ENCODE data around the gene GPR12.

Gene GPR12

GRCh38 chr13:26707122-26708006 lies 53.2 kb downstream of the GPR12 start:
- Histone ChIP-seq H3K27ac (ENCODE audit: low read depth, low read length) (no peak overlapping the region), H2BK5ac (ENCODE audit: low read length) (no peak overlapping the region), H3K79me2 (ENCODE audit: control insufficient read depth, insufficient read depth, low read length) (no peaks in the 10 kb centered on the region), H3K36me3 (ENCODE audit: control insufficient read depth, insufficient read depth, low read length) (no peaks in the 10 kb centered on the region), H3K9ac (ENCODE audit: low read length) (no peak overlapping the region), H4K8ac (ENCODE audit: low read depth, low read length) (no peak overlapping the region), H3K4me3 (ENCODE audit: low read length) (no peak overlapping the region), H3K4ac (ENCODE audit: low read depth, low read length) (no peak overlapping the region), H3K18ac (ENCODE audit: low read length) (no peak overlapping the region), H2BK15ac (replicated peaks; ENCODE audit: low read depth) (no peak overlapping the region), H3K27me3 (ENCODE audit: insufficient read depth, low read length, poor library complexity) (no peaks in the 10 kb centered on the region), H3K4me2 (ENCODE audit: low read length) (no peak overlapping the region), H2BK120ac (ENCODE audit: low read depth, low read length) (no peak overlapping the region), H3K4me1 (ENCODE audit: control insufficient read depth, low read depth, low read length) (no peaks in the 10 kb centered on the region), H3K79me1 (ENCODE audit: low read length) (no peaks in the 10 kb centered on the region), H4K5ac (ENCODE audit: low read length) (no peak overlapping the region), H3K23ac (ENCODE audit: low read length) (no peak overlapping the region), H2AK5ac (ENCODE audit: low read length) (no peak overlapping the region), H3K56ac (ENCODE audit: low read length) (no peak overlapping the region)
- no CpG with 5 or more reads among the region's 13 CpGs for WGBS (ENCODE audit: extremely low coverage, insufficient coverage, low lambda C conversion rate)
- peak; percentile 82 for DNase-seq

- H2BK120ac ChIP-seq (ENCODE audit: low read depth, low read length) = no peak overlapping the region
- no peaks in the 10 kb centered on the region for H3K36me3 ChIP-seq (ENCODE audit: control insufficient read depth, insufficient read depth, low read length)
- H2AK5ac ChIP-seq (ENCODE audit: low read length) = no peak overlapping the region
- no peak overlapping the region for H3K27ac ChIP-seq (ENCODE audit: low read depth, low read length)
- no peak overlapping the region for H3K4ac ChIP-seq (ENCODE audit: low read depth, low read length)
- H3K9ac ChIP-seq (ENCODE audit: low read length) = no peak overlapping the region
- no peak overlapping the region for H3K4me2 ChIP-seq (ENCODE audit: low read length)
- H3K18ac ChIP-seq (ENCODE audit: low read length) = no peak overlapping the region
- no peak overlapping the region for H3K56ac ChIP-seq (ENCODE audit: low read length)
- no peaks in the 10 kb centered on the region for H3K79me2 ChIP-seq (ENCODE audit: control insufficient read depth, insufficient read depth, low read length)
- no peak overlapping the region for H3K4me3 ChIP-seq (ENCODE audit: low read length)
- no peaks in the 10 kb centered on the region for H3K79me1 ChIP-seq (ENCODE audit: low read length)
- H3K23ac ChIP-seq (ENCODE audit: low read length) = no peak overlapping the region
- WGBS (ENCODE audit: extremely low coverage, insufficient coverage, low lambda C conversion rate) = no CpG with 5 or more reads among the region's 7 CpGs
- H4K5ac ChIP-seq (ENCODE audit: low read length) = no peak overlapping the region
- no peak overlapping the region for H2BK15ac ChIP-seq (replicated peaks; ENCODE audit: low read depth)
- no peak for DNase-seq
- H2BK5ac ChIP-seq (ENCODE audit: low read length) = no peak overlapping the region
- no peaks in the 10 kb centered on the region for H3K4me1 ChIP-seq (ENCODE audit: control insufficient read depth, low read depth, low read length)
- no peak overlapping the region for H4K8ac ChIP-seq (ENCODE audit: low read depth, low read length)
- no peaks in the 10 kb centered on the region for H3K27me3 ChIP-seq (ENCODE audit: insufficient read depth, low read length, poor library complexity)
Observed at GRCh38 chr13:26706381-26706780, 54.2 kb downstream of the GPR12 start.

GRCh38 chr13:26705536-26705935 lies 55.0 kb downstream of the GPR12 start:
- H2BK120ac ChIP-seq (ENCODE audit: low read depth, low read length) = no peak overlapping the region
- H3K4me2 ChIP-seq (ENCODE audit: low read length) = no peak overlapping the region
- no peak overlapping the region for H4K8ac ChIP-seq (ENCODE audit: low read depth, low read length)
- H3K9ac ChIP-seq (ENCODE audit: low read length) = no peak overlapping the region
- H2BK15ac ChIP-seq (replicated peaks; ENCODE audit: low read depth) = no peak overlapping the region
- H3K79me1 ChIP-seq (ENCODE audit: low read length) = no peaks in the 10 kb centered on the region
- no peak overlapping the region for H3K4ac ChIP-seq (ENCODE audit: low read depth, low read length)
- no peaks in the 10 kb centered on the region for H3K4me1 ChIP-seq (ENCODE audit: control insufficient read depth, low read depth, low read length)
- no peak overlapping the region for H3K4me3 ChIP-seq (ENCODE audit: low read length)
- no CpG with 5 or more reads among the region's 4 CpGs for WGBS (ENCODE audit: extremely low coverage, insufficient coverage, low lambda C conversion rate)
- no peaks in the 10 kb centered on the region for H3K79me2 ChIP-seq (ENCODE audit: control insufficient read depth, insufficient read depth, low read length)
- H2AK5ac ChIP-seq (ENCODE audit: low read length) = no peak overlapping the region
- H4K5ac ChIP-seq (ENCODE audit: low read length) = no peak overlapping the region
- H3K23ac ChIP-seq (ENCODE audit: low read length) = no peak overlapping the region
- H3K56ac ChIP-seq (ENCODE audit: low read length) = no peak overlapping the region
- H3K27me3 ChIP-seq (ENCODE audit: insufficient read depth, low read length, poor library complexity) = no peaks in the 10 kb centered on the region
- no peak overlapping the region for H2BK5ac ChIP-seq (ENCODE audit: low read length)
- H3K36me3 ChIP-seq (ENCODE audit: control insufficient read depth, insufficient read depth, low read length) = no peaks in the 10 kb centered on the region
- no peak overlapping the region for H3K27ac ChIP-seq (ENCODE audit: low read depth, low read length)
- no peak overlapping the region for H3K18ac ChIP-seq (ENCODE audit: low read length)
- no peak for DNase-seq

Data from mesendoderm (in vitro differentiated cells).